Upper lobe of left lung (tissue), 6 donors: ENCODE results near the gene TAF15. TPM values are rescaled to one million over a fixed set of nuclear protein-coding genes. Genes with fewer than 3 reads are reported as not detected.

Experiments used
- ATAC-seq, 2 donors: fragments of 200-7000 bp; cut with Tn5 transposase; one replicate each; pipeline ENCODE4 v1.9.1; 2022; ENCODE audit warnings: mild to moderate bottlenecking in 2 of 2, moderate library complexity in 2 of 2; ENCODE audit not compliant: low FRiP score in 2 of 2
- DNase-seq, 2 donors: peaks; one replicate each; pipeline ENCODE4 v3.0.0-alpha.2; 2019 to 2020
- H3K27ac ChIP-seq, 4 donors: fragments of 200-600 bp; sonication (generic); one replicate each; pipeline ENCODE4 v1.5.1; 2016 to 2019
- H3K27me3 ChIP-seq, 4 donors: fragments of 200-600 bp; sonication (generic); one replicate each; pipeline ENCODE4 v1.5.1; 2017 to 2019
- H3K36me3 ChIP-seq, 4 donors: fragments of 200-600 bp; sonication (generic); one replicate each; pipeline ENCODE4 v1.5.1; 2016 to 2019
- H3K4me1 ChIP-seq, 4 donors: fragments of 200-600 bp; sonication (generic); one replicate each; pipeline ENCODE4 v1.5.1; 2018 to 2019
- H3K4me3 ChIP-seq, 4 donors: fragments of 200-600 bp; sonication (generic); one replicate each; pipeline ENCODE4 v1.5.1; 2017 to 2019; ENCODE audit warnings: mild to moderate bottlenecking in 2 of 4, moderate library complexity in 1 of 4
- H3K9me3 ChIP-seq, 4 donors: fragments of 200-600 bp; sonication (generic); one replicate each; pipeline ENCODE4 v1.5.1; 2018 to 2019
- CTCF ChIP-seq, 6 experiments: fragments of 450-650 bp in 4 of 6; fragments of 200-600 bp in 2 of 6; sonication (generic) in 2 of 6; IDR thresholded peaks; one replicate each; pipeline ENCODE4 v1.5.1; 2016 to 2019; ENCODE audit warnings: antibody characterized with exemption in 6 of 6
- EP300 ChIP-seq, 4 donors: sonication (generic); formaldehyde crosslinking; IDR thresholded peaks; one replicate each; pipeline ENCODE4 v1.5.1; 2017; ENCODE audit warnings: antibody characterized with exemption in 4 of 4, control low read depth in 2 of 4
- POLR2A ChIP-seq, 4 donors: fragments of 450-650 bp; IDR thresholded peaks; one replicate each; pipeline ENCODE4 v1.5.1; 2016 to 2017; ENCODE audit warnings: antibody characterized with exemption in 4 of 4, mild to moderate bottlenecking in 2 of 4
- POLR2AphosphoS5 ChIP-seq, 2 donors: sonication (generic); formaldehyde crosslinking; IDR thresholded peaks; one replicate each; pipeline ENCODE4 v1.5.1; 2017; ENCODE audit warnings: antibody characterized with exemption in 2 of 2
- WGBS, 2 donors: methylation state at CpG; one replicate each; pipeline ENCODE4 v1.1.5; 2017 to 2018; 5-methylcytosine and 5-hydroxymethylcytosine counted together
- total RNA-seq, 6 donors: library from RNA; depleted of rRNA in 4 of 6; stranded (reverse); fragments of >200 nt in 4 of 6; gene quantifications; one replicate each; pipeline versions ENCODE4 v1.1.0 to v1.2.1, GENCODE V29; 2016 to 2021
- donor health status: DM: no; HTN: no; CAD: no; lungs with moderate emphysema.
- donor health status: DM: no; HTN: yes; CAD: no; lungs with severe emphysema.

The TAF15 gene
- total RNA-seq, 6 donors from 2014 or later: 42.4 to 137 (median 93.0) TPM

GRCh38 chr17:35795007-35795870 is 14.0 kb upstream of the TAF15 start, which contains the start of gene MMP28:
MMP28 (minus strand) TSS chr17:35795641; CDS start chr17:35795377, 264 bp downstream.
- ATAC-seq: peak; percentile 76 to 87
- peak; percentile 64 to 92 for DNase-seq
- 0 to 1% methylated on average over 10 to 49 of the region's 89 CpGs for WGBS, 2 donors
- Histone ChIP-seq H3K36me3 (no peaks in the 10 kb centered on the region), H3K27me3 (peaks cover 0 to 12% (median under 1%) of the 10 kb centered on the region in 4 donors), H3K4me3 (peak within 1 kb of the TSS; percentile 57 to 80 (median 64)), H3K4me1 (peaks cover 23 to 49% (median 28%) of the 10 kb centered on the region in 4 donors), H3K9me3 (no peaks in the 10 kb centered on the region), H3K27ac (peak within 1 kb of the TSS; percentile 22 to 82 (median 77))
- TF ChIP-seq POLR2A (IDR thresholded peaks at IDR 0.05) (peak in 1 of 4 donors; percentile 79), POLR2AphosphoS5 (IDR thresholded peaks at IDR 0.05) (peak in 1 of 2 donors; percentile 48), CTCF (IDR thresholded peaks at IDR 0.05) (no peak)

GRCh38 chr17:35795871-35796265 is 13.4 kb upstream of the TAF15 start:
- peaks cover 29 to 55% (median 34%) of the 10 kb centered on the region in 4 donors for H3K4me1 ChIP-seq
- peaks cover 0 to 12% (median under 1%) of the 10 kb centered on the region in 4 donors for H3K27me3 ChIP-seq
- H3K36me3 ChIP-seq: no peaks in the 10 kb centered on the region
- ATAC-seq (no peak), DNase-seq (no peak)
- WGBS, 2 donors: 32 to 43% methylated on average over 8 of the region's 8 CpGs
- H3K4me3 ChIP-seq: peak overlapping the region in 3 of 4 donors; percentile 57 to 66 (median 62)
- H3K27ac ChIP-seq: peak overlapping the region; percentile 22 to 82 (median 77)
- TF ChIP-seq CTCF (IDR thresholded peaks at IDR 0.05): no peak
- no peaks in the 10 kb centered on the region for H3K9me3 ChIP-seq

GRCh38 chr17:35796942-35797341 is 12.3 kb upstream of the TAF15 start:
- Histone ChIP-seq H3K27ac (no peak overlapping the region), H3K4me1 (peaks cover 40 to 61% (median 45%) of the 10 kb centered on the region in 4 donors), H3K27me3 (peaks cover 0 to 12% (median under 1%) of the 10 kb centered on the region in 4 donors), H3K36me3 (no peaks in the 10 kb centered on the region), H3K4me3 (no peak overlapping the region), H3K9me3 (no peaks in the 10 kb centered on the region)
- ATAC-seq (no peak), DNase-seq (no peak)
- 82 to 100% methylated on average over 1 of the region's 1 CpG for WGBS, 2 donors
- TF ChIP-seq CTCF (IDR thresholded peaks at IDR 0.05) (no peak), POLR2AphosphoS5 (IDR thresholded peaks at IDR 0.05) (no peak), EP300 (IDR thresholded peaks at IDR 0.05) (no peak)

- DNase-seq: no peak
These were observed 11.9 kb upstream of the TAF15 start for GRCh38 chr17:35797370-35797769.

More at GRCh38 chr17:35797370-35797769, 11.9 kb upstream of the TAF15 start:
- Histone ChIP-seq H3K4me3 (no peak overlapping the region), H3K9me3 (no peaks in the 10 kb centered on the region), H3K27ac (no peak overlapping the region), H3K27me3 (peaks cover 0 to 12% (median under 1%) of the 10 kb centered on the region in 4 donors), H3K4me1 (peaks cover 44 to 62% (median 49%) of the 10 kb centered on the region in 4 donors), H3K36me3 (no peaks in the 10 kb centered on the region)
- WGBS, 2 donors: 78 to 100% methylated on average over 1 to 4 of the region's 4 CpGs
- TF ChIP-seq CTCF (IDR thresholded peaks at IDR 0.05): no peak
- TF ChIP-seq POLR2AphosphoS5 (IDR thresholded peaks at IDR 0.05): no peak
- no peak for TF ChIP-seq EP300 (IDR thresholded peaks at IDR 0.05)
- TF ChIP-seq POLR2A (IDR thresholded peaks at IDR 0.05): no peak
- no peak for ATAC-seq
